ENCODE results near the gene SLIT1. TPM values are rescaled to one million over a fixed set of nuclear protein-coding genes. Genes with fewer than 3 reads are reported as not detected.

The SLIT1 gene
- total and polyA plus RNA-seq, 12 donors = 0.05 to 0.65 (median 0.15) TPM

DNA sequence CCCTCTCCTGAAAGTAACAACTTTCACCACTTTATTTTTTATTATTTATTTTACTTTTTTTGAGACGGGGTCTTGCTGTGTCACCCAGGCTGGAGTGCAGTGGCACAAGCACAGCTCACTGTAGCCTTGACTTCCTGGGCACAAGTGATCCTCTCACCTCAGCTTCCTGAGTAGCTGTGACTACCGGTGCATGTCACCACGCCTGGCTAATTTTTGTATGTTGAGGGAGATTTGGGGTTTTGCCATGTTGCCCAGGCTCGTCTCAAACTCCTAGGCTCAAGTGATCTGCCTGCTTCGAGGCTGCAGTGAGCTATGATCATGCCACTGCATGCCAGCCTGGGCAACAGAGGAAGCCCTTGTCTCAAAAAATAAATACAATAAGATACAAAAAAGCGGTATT lies 14.9 kb upstream of the SLIT1 start:
- H3K27me3 ChIP-seq = peaks cover 2% of the 10 kb centered on the region
- no peak for DNase-seq
- intact Hi-C loops (cut with DNase I) = no loop called here
- H3K27ac ChIP-seq = no peak overlapping the region
- no peaks in the 10 kb centered on the region for H3K36me3 ChIP-seq (replicated peaks in 1 of 2)
- TF ChIP-seq, protein P1, sequence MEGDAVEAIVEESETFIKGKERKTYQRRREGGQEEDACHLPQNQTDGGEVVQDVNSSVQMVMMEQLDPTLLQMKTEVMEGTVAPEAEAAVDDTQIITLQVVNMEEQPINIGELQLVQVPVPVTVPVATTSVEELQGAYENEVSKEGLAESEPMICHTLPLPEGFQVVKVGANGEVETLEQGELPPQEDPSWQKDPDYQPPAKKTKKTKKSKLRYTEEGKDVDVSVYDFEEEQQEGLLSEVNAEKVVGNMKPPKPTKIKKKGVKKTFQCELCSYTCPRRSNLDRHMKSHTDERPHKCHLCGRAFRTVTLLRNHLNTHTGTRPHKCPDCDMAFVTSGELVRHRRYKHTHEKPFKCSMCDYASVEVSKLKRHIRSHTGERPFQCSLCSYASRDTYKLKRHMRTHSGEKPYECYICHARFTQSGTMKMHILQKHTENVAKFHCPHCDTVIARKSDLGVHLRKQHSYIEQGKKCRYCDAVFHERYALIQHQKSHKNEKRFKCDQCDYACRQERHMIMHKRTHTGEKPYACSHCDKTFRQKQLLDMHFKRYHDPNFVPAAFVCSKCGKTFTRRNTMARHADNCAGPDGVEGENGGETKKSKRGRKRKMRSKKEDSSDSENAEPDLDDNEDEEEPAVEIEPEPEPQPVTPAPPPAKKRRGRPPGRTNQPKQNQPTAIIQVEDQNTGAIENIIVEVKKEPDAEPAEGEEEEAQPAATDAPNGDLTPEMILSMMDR (IDR thresholded peaks at IDR 0.05) = no peak
- TF ChIP-seq POLR2A (IDR thresholded peaks at IDR 0.05) = no peak
- no peak overlapping the region for H3K4me3 ChIP-seq
- H3K9me3 ChIP-seq (replicated peaks in 1 of 3) = no peaks in the 10 kb centered on the region
- 56 to 69% (median 65%) methylated on average over 6 of the region's 6 CpGs for WGBS, 4 donors
- H3K4me1 ChIP-seq (replicated peaks in 1 of 2) = peaks cover 7 to 8% of the 10 kb centered on the region in 2 donors

DNA sequence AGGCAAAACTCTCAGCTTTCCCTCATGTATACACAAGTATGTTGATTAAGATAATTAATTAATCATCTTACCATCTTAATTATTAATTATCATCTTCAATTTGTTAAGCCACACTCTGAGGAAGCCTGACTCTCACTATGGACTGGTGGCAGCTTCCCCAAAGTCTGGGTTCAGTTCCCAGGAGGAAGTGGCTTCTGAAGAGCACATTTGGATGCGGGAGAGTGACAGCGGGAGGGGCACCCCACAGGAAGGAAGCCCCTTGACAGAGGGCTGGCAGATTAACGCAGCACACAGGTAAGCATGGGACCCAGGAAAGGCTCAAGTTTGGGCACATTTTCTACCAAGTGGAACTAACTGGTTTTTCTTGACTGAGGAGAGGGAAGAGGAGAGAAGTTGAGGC lies 13.4 kb upstream of the SLIT1 start:
- WGBS, 4 donors = 48 to 61% (median 55%) methylated on average over 3 of the region's 3 CpGs
- Histone ChIP-seq H3K27ac (no peak overlapping the region), H3K4me3 (no peak overlapping the region), H3K27me3 (peaks cover 12% of the 10 kb centered on the region), H3K4me1 (replicated peaks in 1 of 2) (peaks cover 7 to 8% of the 10 kb centered on the region in 2 donors), H3K36me3 (replicated peaks in 1 of 2) (no peaks in the 10 kb centered on the region), H3K9me3 (replicated peaks in 1 of 3) (no peaks in the 10 kb centered on the region)
- intact Hi-C loops (cut with DNase I) = no loop called here
- DNase-seq = no peak
- TF ChIP-seq POLR2A (IDR thresholded peaks at IDR 0.05) = no peak

DNA sequence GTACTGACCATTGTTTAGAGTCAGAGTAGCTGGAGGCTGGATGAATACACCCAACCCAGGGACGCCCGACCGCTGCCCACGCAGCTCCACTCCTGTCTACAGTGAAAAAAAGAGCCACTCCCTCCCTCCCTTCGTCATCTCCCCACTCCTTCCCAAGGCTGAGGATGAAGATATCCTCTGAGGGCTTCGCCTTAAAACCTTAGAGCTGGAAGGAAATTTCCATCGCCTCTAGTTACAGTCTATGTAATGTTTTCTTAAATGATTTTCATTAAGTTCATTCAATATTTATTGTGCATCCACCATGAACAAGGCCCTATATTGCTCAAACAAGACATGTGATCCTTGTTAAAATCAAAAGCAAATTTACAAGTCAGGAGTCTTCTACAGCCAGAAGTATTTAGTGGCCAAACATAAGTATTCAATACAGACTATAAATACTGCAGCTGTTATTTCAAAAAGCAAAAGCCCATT lies 11.3 kb upstream of the SLIT1 start:
- DNase-seq = no peak
- no peak overlapping the region for H3K4me3 ChIP-seq
- H3K9me3 ChIP-seq (replicated peaks in 1 of 3) = no peaks in the 10 kb centered on the region
- peaks cover 7 to 8% of the 10 kb centered on the region in 2 donors for H3K4me1 ChIP-seq (replicated peaks in 1 of 2)
- H3K27ac ChIP-seq = no peak overlapping the region
- 59 to 83% (median 71%) methylated on average over 7 of the region's 7 CpGs for WGBS, 4 donors
- intact Hi-C loops (cut with DNase I) = no loop called here
- H3K36me3 ChIP-seq (replicated peaks in 1 of 2) = no peaks in the 10 kb centered on the region
- TF ChIP-seq, protein P1 (IDR thresholded peaks at IDR 0.05) = no peak
- no peak for TF ChIP-seq POLR2A (IDR thresholded peaks at IDR 0.05)
- H3K27me3 ChIP-seq = peaks cover 15% of the 10 kb centered on the region

DNA sequence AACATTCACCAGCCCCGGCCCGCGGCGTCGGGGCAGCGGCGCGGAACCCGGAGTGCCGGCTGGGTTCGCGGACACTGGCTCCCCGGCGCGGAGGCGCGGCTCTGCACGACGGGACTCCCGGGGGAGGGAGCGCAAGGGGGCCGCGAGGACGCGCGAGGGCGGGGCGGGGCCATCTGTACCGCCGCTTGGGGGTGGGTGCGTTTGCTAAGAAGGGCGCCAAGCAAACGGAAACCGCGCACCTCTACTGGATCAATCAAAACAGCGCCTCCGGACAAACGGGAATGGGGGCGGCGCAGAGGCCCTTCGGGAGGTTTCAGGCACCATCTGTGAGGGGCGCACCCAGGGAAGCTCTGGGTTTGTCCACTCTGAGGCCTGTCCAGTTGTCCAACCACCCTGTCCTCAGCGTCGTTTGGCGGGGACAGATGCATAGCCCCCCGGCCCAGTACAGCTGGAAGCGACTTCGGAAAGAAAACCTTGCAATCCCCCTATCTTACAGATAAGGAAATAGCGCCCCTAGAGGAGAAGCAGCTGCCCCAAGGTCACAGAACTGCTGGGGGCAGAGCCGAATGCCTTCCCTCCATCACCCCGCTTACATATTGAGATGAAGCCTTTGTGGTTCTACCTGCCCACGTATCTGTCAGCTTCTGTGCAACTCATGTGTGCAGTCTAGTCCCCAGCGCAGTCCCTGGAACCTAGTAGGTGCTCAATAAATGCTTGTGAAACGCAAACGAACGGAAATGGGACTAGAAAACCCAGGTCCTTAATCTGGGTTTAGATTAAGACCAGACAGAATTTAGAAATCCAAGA lies 10.7 kb upstream of the SLIT1 start:
- peak; percentile 21 to 58 (median 31) for DNase-seq
- Histone ChIP-seq H3K4me3 (peak overlapping the region in 2 of 4 donors; percentile 0 to 46), H3K9me3 (replicated peaks in 1 of 3) (no peaks in the 10 kb centered on the region), H3K36me3 (replicated peaks in 1 of 2) (no peaks in the 10 kb centered on the region), H3K4me1 (replicated peaks in 1 of 2) (peaks cover 7 to 8% of the 10 kb centered on the region in 2 donors), H3K27ac (no peak overlapping the region), H3K27me3 (peaks cover 15% of the 10 kb centered on the region)
- TF ChIP-seq, protein P1 (IDR thresholded peaks at IDR 0.05) = peak; percentile 10 to 56 (median 40)
- TF ChIP-seq POLR2A (IDR thresholded peaks at IDR 0.05) = no peak
- intact Hi-C loops (cut with DNase I) = no loop called here
- 5 to 25% (median 6%) methylated on average over 12 to 56 of the region's 56 CpGs for WGBS, 4 donors

Measured in adrenal gland (tissue), 12 donors.